Measurements from ENCODE around the gene TSC22D3.
"Not testable (repeated sequence)": the region's sequence is repeated elsewhere in the genome, so short reads cannot be mapped to it uniquely, and the experiment has no call there.

TSC22D3 gene

DNA sequence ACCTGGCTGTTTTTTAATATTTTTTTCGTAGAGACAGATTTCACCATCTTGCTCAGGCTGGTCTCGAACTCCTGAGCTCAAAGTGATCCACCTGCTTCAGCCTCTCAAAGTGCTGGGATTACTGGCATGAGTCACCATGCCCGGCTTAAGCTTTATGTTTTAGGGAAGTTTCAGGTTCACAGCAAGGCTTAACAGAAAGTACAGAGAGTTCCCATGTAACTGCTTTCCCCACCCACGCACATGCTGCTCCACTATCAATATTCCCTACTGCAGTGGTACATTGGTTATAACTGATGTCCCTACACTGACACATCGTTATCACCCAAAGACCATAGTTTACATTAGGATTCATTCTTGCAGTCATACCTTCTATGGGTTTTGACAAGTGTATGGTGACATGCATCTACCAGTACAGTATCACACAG is 84.6 kb downstream of the TSC22D3 start:
- TF ChIP-seq, protein P1, sequence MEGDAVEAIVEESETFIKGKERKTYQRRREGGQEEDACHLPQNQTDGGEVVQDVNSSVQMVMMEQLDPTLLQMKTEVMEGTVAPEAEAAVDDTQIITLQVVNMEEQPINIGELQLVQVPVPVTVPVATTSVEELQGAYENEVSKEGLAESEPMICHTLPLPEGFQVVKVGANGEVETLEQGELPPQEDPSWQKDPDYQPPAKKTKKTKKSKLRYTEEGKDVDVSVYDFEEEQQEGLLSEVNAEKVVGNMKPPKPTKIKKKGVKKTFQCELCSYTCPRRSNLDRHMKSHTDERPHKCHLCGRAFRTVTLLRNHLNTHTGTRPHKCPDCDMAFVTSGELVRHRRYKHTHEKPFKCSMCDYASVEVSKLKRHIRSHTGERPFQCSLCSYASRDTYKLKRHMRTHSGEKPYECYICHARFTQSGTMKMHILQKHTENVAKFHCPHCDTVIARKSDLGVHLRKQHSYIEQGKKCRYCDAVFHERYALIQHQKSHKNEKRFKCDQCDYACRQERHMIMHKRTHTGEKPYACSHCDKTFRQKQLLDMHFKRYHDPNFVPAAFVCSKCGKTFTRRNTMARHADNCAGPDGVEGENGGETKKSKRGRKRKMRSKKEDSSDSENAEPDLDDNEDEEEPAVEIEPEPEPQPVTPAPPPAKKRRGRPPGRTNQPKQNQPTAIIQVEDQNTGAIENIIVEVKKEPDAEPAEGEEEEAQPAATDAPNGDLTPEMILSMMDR (conservative IDR thresholded peaks at IDR 0.05; ENCODE audit: low read depth, low read length), result no peak
- DNase-seq (ENCODE audit: low read depth), result peak; percentile 42
- H3K4me3 ChIP-seq (ENCODE audit: low read depth, low read length), result no peak overlapping the region

DNA sequence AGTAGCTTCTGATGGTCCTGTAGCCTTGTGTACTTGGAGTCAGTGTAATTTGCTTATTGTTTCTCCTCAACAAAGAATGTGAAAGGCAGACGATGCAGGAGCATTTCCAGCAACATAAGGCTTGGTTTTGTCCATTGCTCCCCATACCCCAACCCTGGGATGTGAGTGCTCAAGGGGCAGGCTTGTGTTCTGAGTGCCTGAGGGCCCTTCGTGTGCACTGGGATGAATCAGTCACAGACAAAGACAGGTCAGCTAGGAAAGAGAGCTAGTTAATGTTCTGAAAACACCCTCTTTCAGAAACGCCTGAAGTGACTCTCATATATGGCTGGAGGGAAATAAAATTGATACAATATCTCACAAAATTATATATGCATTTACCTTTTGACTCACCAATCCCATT is 88.1 kb downstream of the TSC22D3 start:
- DNase-seq (ENCODE audit: low read depth), result no peak
- TF ChIP-seq, protein P1 (conservative IDR thresholded peaks at IDR 0.05; ENCODE audit: low read depth, low read length), result no peak

DNA sequence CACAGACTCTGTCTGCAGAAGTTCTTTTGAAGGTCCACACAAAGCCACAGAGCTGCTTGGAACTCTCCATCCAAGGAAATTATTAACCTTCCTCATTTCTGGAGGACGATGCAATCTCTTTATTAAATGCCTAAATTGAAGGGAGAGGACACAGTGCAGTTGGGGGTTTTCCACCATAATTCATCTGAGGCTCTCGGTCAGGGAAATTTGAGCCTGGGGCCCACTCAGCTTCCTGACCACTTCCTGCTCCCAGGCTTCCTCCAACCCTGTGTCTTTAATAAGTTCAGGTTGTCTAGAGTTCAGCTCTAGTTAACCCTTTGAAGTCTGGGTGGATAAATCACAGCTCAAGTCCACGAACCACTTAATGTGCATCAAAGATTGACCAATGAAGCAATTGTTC is 88.8 kb downstream of the TSC22D3 start:
- DNase-seq (ENCODE audit: low read depth), result peak; percentile 56

More for the DNA sequence above, 88.1 kb downstream of the TSC22D3 start:
- H3K4me3 ChIP-seq (ENCODE audit: low read depth, low read length), result no peak overlapping the region

DNA sequence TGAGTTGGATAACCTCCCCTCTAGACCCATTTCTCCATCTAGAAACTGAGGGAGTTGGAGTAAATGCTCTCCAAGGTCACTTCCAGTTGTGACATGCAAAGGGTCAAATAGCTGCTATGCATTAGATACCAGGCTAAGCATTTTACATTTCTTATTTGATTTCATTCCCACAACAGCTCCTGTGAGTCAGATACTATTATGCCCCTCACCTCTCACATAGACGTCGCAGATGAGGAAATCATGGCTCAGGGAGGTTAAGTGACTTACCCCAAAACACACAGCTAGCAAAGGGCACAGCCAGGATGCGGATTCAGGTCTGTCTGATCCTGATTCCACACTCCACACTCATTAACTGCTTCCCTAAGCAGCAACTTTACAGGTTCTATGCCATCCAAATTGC is 89.6 kb downstream of the TSC22D3 start:
- DNase-seq (ENCODE audit: low read depth), result peak; percentile 23
- TF ChIP-seq, protein P1 (conservative IDR thresholded peaks at IDR 0.05; ENCODE audit: low read depth, low read length), result no peak

More for the DNA sequence above, 88.8 kb downstream of the TSC22D3 start:
- no peak overlapping the region for H3K4me3 ChIP-seq (ENCODE audit: low read depth, low read length)
- TF ChIP-seq, protein P1 (conservative IDR thresholded peaks at IDR 0.05; ENCODE audit: low read depth, low read length), result no peak

DNA sequence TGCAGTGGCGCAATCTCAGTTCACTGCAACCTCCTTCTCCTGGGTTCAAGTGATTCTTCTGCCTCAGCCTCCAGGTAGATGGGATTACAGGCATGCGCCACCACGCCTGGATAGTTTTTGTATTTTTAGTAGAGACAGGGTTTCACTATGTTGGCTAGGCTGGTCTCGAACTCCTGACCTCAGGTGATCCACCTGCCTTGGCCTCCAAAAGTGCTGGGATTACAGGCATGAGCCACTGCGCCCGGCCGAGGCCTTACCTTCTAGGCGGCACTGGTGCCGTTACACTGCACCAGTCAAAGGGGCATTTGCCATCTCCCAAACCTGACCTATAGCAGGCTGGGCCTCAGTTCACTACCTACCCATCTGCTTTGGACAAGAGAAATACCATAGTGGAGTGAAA is 90.0 kb downstream of the TSC22D3 start:
- not testable (repeated sequence) for DNase-seq (ENCODE audit: low read depth); H3K4me3 ChIP-seq (ENCODE audit: low read depth, low read length)

More for the DNA sequence above, 89.6 kb downstream of the TSC22D3 start:
- no peak overlapping the region for H3K4me3 ChIP-seq (ENCODE audit: low read depth, low read length)

DNA sequence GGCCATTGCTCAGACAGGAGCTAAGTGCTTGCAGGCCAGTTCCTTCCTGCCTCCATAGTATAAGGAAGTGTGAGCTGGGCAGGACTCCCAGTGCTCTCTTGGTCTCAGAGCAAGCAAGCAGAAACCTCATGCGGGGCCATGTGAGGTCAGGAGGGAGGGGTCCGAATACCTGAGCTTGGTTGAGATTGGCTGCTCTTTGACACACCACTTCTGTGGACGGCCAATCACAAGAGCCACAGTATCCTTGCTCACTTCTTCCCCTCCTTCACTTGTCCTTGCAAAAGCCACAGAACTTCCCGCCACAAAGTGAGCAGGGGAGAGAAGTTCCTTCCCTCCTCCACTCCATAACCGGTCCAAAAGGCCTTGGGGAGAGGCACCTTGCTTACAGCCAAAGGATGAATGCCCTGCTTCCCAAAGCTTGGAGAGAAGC is 90.6 kb downstream of the TSC22D3 start:
- peak; percentile 86 for DNase-seq (ENCODE audit: low read depth)
- TF ChIP-seq, protein P1 (conservative IDR thresholded peaks at IDR 0.05; ENCODE audit: low read depth, low read length), result no peak

DNA sequence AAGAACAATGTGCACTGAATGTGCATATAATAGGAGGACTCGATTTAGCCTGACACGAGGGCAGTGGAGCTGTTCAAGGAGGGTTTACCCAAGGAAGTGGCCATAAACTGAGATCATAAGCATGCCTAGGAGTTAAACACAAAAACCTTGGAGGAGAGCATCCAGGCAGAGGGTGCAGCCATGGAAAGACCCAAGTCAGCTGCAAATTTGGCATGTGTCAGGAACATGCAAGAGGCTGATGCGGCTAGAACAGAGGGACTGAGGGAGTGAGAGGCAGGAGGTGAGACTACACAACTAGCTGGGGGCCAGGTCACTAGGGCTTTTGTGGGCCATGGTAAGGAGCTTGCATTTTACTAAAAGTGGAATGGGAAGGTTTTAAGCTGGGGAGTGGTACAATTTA is 91.7 kb downstream of the TSC22D3 start:
- TF ChIP-seq, protein P1 (conservative IDR thresholded peaks at IDR 0.05; ENCODE audit: low read depth, low read length), result no peak
- no peak overlapping the region for H3K4me3 ChIP-seq (ENCODE audit: low read depth, low read length)

More for the DNA sequence above, 90.6 kb downstream of the TSC22D3 start:
- no peak overlapping the region for H3K4me3 ChIP-seq (ENCODE audit: low read depth, low read length)

More for the DNA sequence above, 91.7 kb downstream of the TSC22D3 start:
- DNase-seq (ENCODE audit: low read depth), result no peak

Measured in choroid plexus epithelial cell (primary cell).